Activated T-helper 1 cell treated with anti-CD3 and anti-CD28 coated beads, Interleukin-12 subunit alpha, Interleukin-12 subunit beta, Interleukin-2, Interleukin-4 antibody, amounts not matched to agents 30 ng/mL and 10 ng/mL and 1 ng/mL, durations not matched to agents 14 hours and 24 hours and 36 hours (primary cell): Measurements from ENCODE around the gene ANXA8. TPM values are rescaled to one million over a fixed set of nuclear protein-coding genes. Genes with fewer than 3 reads are reported as not detected.

Experiments used
- DNase-seq: peaks from one replicate; pipeline ENCODE4 v3.0.0; 2021; ENCODE audit warnings: low spot score
- H3K27ac Mint-ChIP-seq: one replicate; pipeline ENCODE4 v1.8.0; 2021; ENCODE audit warnings: mild to moderate bottlenecking, mixed read lengths
- H3K27me3 Mint-ChIP-seq: one replicate; pipeline ENCODE4 v1.8.0; 2022; ENCODE audit warnings: mild to moderate bottlenecking, moderate library complexity, mixed read lengths; ENCODE audit not compliant: insufficient read depth
- H3K36me3 Mint-ChIP-seq: one replicate; pipeline ENCODE4 v1.8.0; 2021; ENCODE audit warnings: low read depth, mixed read lengths
- H3K4me1 Mint-ChIP-seq: one replicate; pipeline ENCODE4 v1.8.0; 2021; ENCODE audit warnings: low read depth, mixed read lengths
- H3K4me3 Mint-ChIP-seq: one replicate; pipeline ENCODE4 v1.8.0; 2021; ENCODE audit warnings: mild to moderate bottlenecking, moderate library complexity, mixed read lengths
- H3K9me3 Mint-ChIP-seq: one replicate; pipeline ENCODE4 v1.8.0; 2021; ENCODE audit warnings: mixed read lengths
- intact Hi-C: fragments of 100-400 bp; cut with micrococcal nuclease; formaldehyde crosslinking; loops from one replicate; pipeline ENCODE4 v1.15.1; 2024
- total RNA-seq: library from RNA; stranded (reverse); gene quantifications from 2 replicates; pipeline ENCODE4 v1.2.3, GENCODE V29; 2022

Gene ANXA8
- total RNA-seq, 1 donor from 2014 or later = not detected

- H3K4me3 Mint-ChIP-seq = no peak overlapping the region
- H3K4me1 Mint-ChIP-seq = no peaks in the 10 kb centered on the region
- peaks cover 11% of the 10 kb centered on the region for H3K9me3 Mint-ChIP-seq
- H3K36me3 Mint-ChIP-seq = peaks cover 2% of the 10 kb centered on the region
- no peak overlapping the region for H3K27ac Mint-ChIP-seq
- intact Hi-C loops = no loop called here
- peaks cover 5% of the 10 kb centered on the region for H3K27me3 Mint-ChIP-seq
- DNase-seq = no peak
Measured at GRCh38 chr10:47449102-47449978, 34.6 kb downstream of the ANXA8 start.

DNA sequence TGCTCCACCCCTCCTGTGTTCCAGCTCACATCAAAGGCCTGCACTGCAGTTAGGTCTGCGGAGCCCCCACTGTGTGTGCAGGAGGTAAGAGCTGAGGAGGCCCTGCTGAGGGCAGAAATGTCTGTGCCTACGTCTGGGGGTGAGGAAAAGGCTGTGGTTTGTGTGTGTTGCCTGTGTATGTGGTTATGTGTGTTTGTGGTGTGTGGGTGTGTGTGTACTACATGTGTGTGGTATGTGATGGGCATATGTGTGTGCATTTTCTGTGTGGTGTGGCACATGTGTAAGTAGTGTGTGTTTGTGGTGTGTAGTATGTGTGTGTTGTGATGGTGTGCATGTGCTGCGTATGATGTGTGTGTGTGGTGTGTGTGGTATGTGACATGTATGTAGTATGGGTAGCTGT, 36.2 kb downstream of the ANXA8 start:
- Mint-ChIP-seq H3K4me1 (no peaks in the 10 kb centered on the region), H3K36me3 (peaks cover 2% of the 10 kb centered on the region), H3K4me3 (no peak overlapping the region), H3K27ac (no peak overlapping the region), H3K27me3 (no peaks in the 10 kb centered on the region), H3K9me3 (peaks cover 11% of the 10 kb centered on the region)
- intact Hi-C loops = no loop called here
- no peak for DNase-seq

GRCh38 chr10:47447209-47447608, 36.7 kb downstream of the ANXA8 start:
- H3K4me1 Mint-ChIP-seq = no peaks in the 10 kb centered on the region
- peaks cover 2% of the 10 kb centered on the region for H3K36me3 Mint-ChIP-seq
- H3K27me3 Mint-ChIP-seq = no peaks in the 10 kb centered on the region
- no peak for DNase-seq
- no peak overlapping the region for H3K4me3 Mint-ChIP-seq
- peaks cover 11% of the 10 kb centered on the region for H3K9me3 Mint-ChIP-seq
- no peak overlapping the region for H3K27ac Mint-ChIP-seq
- intact Hi-C loops = no loop called here

- intact Hi-C loops = no loop called here
Measured at GRCh38 chr10:47445720-47446119, 38.2 kb downstream of the ANXA8 start.

GRCh38 chr10:47444047-47444446, 39.9 kb downstream of the ANXA8 start:
- DNase-seq = no peak
- Mint-ChIP-seq H3K4me3 (no peak overlapping the region), H3K9me3 (peaks cover 11% of the 10 kb centered on the region), H3K27me3 (peaks cover 2% of the 10 kb centered on the region), H3K36me3 (peaks cover 2% of the 10 kb centered on the region), H3K27ac (no peak overlapping the region), H3K4me1 (no peaks in the 10 kb centered on the region)
- intact Hi-C loops = no loop called here

More at GRCh38 chr10:47445720-47446119, 38.2 kb downstream of the ANXA8 start:
- Mint-ChIP-seq H3K27me3 (peaks cover 2% of the 10 kb centered on the region), H3K9me3 (peaks cover 11% of the 10 kb centered on the region), H3K27ac (no peak overlapping the region), H3K4me3 (no peak overlapping the region), H3K4me1 (no peaks in the 10 kb centered on the region), H3K36me3 (peaks cover 2% of the 10 kb centered on the region)
- no peak for DNase-seq

DNA sequence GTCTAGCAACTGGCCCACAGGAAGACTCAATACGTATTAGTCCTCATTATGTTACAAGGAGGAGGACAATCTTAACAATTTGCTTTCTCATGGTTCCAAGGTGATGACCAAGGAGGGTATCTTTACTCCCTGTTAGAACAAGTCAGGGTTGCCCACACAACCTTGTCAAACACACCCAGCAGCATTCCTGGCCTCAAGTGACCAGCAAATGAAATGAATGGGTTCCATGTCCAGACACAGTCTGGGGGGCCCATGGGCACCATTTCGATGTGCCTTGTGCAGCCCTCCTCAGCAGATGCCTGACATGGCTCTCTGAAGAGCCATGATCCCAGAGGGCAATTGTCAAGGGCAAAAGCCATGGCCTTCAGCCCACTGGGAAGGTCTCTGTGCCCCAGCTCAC, 40.8 kb downstream of the ANXA8 start:
- H3K27me3 Mint-ChIP-seq = peaks cover 6% of the 10 kb centered on the region
- no peaks in the 10 kb centered on the region for H3K4me1 Mint-ChIP-seq
- H3K36me3 Mint-ChIP-seq = peaks cover 2% of the 10 kb centered on the region
- intact Hi-C loops = no loop called here
- no peak for DNase-seq
- no peak overlapping the region for H3K27ac Mint-ChIP-seq
- peaks cover 11% of the 10 kb centered on the region for H3K9me3 Mint-ChIP-seq
- no peak overlapping the region for H3K4me3 Mint-ChIP-seq

DNA sequence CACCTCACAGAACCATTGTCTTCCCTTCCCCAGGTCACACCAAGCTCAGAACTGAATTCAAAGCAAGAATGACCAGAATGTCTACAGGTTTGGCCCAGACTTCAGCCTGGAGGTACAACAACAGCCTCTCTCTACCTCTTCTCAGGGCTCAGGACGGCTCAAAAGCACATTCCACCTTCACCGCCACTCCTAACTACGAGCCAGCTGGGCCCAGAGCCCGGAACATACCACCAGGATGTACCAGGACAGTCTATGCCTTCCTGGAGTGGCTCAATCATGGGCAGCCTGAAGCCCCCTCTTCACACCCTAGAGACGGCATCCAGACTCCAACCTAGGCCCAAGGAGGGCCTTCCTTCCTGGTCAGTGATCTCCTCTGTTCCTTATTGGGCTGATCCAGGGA, 41.6 kb downstream of the ANXA8 start:
- Mint-ChIP-seq H3K4me3 (no peak overlapping the region), H3K4me1 (no peaks in the 10 kb centered on the region), H3K27ac (no peak overlapping the region), H3K36me3 (peaks cover 2% of the 10 kb centered on the region), H3K27me3 (peaks cover 8% of the 10 kb centered on the region), H3K9me3 (peaks cover 11% of the 10 kb centered on the region)
- intact Hi-C loops = no loop called here
- DNase-seq = no peak

DNA sequence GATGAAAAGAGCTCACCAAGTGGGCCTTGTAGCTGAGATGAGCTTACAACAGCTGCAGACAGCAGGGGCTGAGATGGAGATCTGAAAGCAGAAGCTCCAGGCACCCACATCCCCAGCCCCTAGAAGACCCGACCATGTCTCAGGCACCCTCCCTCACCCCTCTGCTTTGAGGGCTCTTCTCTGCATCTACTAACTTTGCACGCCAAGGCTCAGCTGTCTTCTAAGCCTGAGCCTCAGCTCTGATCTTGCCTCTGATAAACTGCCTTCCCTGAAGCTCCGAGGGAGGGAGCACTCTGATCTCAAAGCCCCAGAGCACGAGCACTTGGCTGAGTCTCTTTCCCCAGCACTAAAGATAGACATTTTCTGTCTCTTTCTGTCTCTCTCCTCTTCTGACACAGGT, 42.0 kb downstream of the ANXA8 start:
- Mint-ChIP-seq H3K36me3 (peaks cover 2% of the 10 kb centered on the region), H3K4me3 (no peak overlapping the region), H3K4me1 (no peaks in the 10 kb centered on the region), H3K27ac (no peak overlapping the region), H3K9me3 (peaks cover 11% of the 10 kb centered on the region), H3K27me3 (peaks cover 9% of the 10 kb centered on the region)
- intact Hi-C loops = no loop called here
- no peak for DNase-seq

GRCh38 chr10:47440207-47440606, 43.7 kb downstream of the ANXA8 start:
- peaks cover 13% of the 10 kb centered on the region for H3K27me3 Mint-ChIP-seq
- H3K27ac Mint-ChIP-seq = no peak overlapping the region
- intact Hi-C loops = no loop called here
- no peak for DNase-seq
- H3K4me1 Mint-ChIP-seq = no peaks in the 10 kb centered on the region
- no peak overlapping the region for H3K4me3 Mint-ChIP-seq
- H3K36me3 Mint-ChIP-seq = no peaks in the 10 kb centered on the region
- H3K9me3 Mint-ChIP-seq = peaks cover 2% of the 10 kb centered on the region

DNA sequence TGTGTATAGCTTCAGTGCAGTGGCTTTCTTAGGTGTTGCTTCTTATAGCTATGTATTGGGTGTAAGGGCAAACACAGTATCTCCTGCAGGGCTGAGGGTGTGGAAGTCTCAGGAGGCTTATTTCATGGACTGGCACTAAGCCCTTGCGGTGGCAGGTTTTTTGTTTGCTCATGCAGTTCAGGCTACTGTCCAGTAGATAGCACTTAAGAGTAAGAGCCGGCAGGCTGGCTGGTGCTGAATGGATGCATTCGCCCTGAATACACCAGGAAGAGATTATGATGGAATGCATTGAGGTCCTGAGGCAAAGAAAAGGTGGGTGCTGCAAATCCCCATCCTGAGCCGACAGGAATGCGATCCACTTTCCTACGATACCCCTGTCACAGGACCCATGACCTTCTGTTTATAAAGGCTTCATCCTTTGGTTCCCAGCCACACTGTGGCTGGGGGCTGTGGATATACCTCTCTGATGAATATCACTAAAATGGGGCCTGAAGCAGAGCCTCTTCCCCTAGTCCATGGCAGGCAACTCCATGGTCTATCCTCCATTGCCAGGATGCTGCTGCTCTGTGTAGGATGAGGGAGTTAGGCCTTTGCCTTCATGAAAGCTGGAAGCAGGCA, 44.9 kb downstream of the ANXA8 start:
- Mint-ChIP-seq H3K27me3 (peaks cover 17% of the 10 kb centered on the region), H3K27ac (no peak overlapping the region), H3K36me3 (no peaks in the 10 kb centered on the region), H3K4me1 (no peaks in the 10 kb centered on the region), H3K9me3 (no peaks in the 10 kb centered on the region), H3K4me3 (no peak overlapping the region)
- no peak for DNase-seq
- intact Hi-C loops = no loop called here

DNA sequence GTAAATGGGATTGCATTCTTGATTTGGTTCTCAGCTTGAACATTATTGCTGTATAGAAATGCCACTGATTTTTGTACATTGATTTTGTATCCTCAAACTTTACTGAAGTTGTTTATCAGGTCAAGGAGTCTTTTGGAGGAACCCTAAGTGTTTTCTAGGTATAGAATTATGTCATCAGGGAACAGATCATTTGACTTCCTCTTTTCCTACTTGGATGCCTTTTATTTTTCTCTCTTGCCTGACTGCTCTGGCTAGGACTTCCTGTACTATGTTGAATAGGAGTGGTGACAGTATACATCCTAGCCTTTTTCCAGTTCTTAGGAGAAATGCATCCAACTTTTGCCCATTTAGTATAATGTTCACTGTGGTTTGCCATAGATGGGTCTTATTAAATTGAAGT, 48.8 kb downstream of the ANXA8 start:
- Mint-ChIP-seq H3K4me3 (no peak overlapping the region), H3K9me3 (no peaks in the 10 kb centered on the region), H3K27me3 (peaks cover 21% of the 10 kb centered on the region), H3K36me3 (no peaks in the 10 kb centered on the region), H3K27ac (no peak overlapping the region), H3K4me1 (no peaks in the 10 kb centered on the region)
- intact Hi-C loops = no loop called here
- no peak for DNase-seq

GRCh38 chr10:47425813-47426419, 58.0 kb downstream of the ANXA8 start:
- Mint-ChIP-seq H3K4me3 (no peak overlapping the region), H3K9me3 (no peaks in the 10 kb centered on the region), H3K4me1 (no peaks in the 10 kb centered on the region), H3K27ac (no peak overlapping the region), H3K27me3 (peaks cover 18% of the 10 kb centered on the region), H3K36me3 (no peaks in the 10 kb centered on the region)
- DNase-seq = no peak
- intact Hi-C loops = no loop called here

- intact Hi-C loops = no loop called here
- DNase-seq = no peak
- Mint-ChIP-seq H3K36me3 (no peaks in the 10 kb centered on the region), H3K27ac (no peak overlapping the region), H3K27me3 (peaks cover 14% of the 10 kb centered on the region), H3K9me3 (no peaks in the 10 kb centered on the region), H3K4me3 (no peak overlapping the region), H3K4me1 (no peaks in the 10 kb centered on the region)
Measured at GRCh38 chr10:47424231-47424630, 59.7 kb downstream of the ANXA8 start.
